Measurements from ENCODE around the gene TRPC4. TPM values are rescaled to one million over a fixed set of nuclear protein-coding genes. Genes with fewer than 3 reads are reported as not detected.

TRPC4 gene
- total and polyA plus RNA-seq, 8 donors = 0.23 to 12.3 (median 3.9) TPM; not detected in 1

DNA sequence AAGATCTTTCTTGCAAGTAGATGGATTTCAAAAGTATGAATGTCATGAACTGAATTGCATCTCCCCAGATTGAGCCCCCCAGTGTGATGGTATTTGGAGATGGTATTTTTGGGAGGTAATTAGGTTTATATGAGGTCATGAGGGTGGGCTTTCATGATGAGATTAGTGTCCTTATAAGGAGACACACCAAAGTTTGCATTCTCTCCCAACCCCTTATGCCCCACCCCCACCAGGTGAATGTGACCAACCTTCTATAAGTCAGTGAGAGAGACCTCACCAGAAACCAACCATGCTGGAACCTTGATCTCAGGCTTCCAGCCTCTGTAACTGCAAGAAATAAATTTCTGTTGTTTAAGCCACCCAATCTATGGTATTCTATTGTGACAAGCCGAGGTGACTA lies 199.7 kb downstream of the TRPC4 start:
- Histone ChIP-seq H3K27me3 (no peaks in the 10 kb centered on the region), H3K4me3 (no peak overlapping the region), H3K4me1 (no peaks in the 10 kb centered on the region), H3K9me3 (no peaks in the 10 kb centered on the region), H3K27ac (no peak overlapping the region), H3K36me3 (no peaks in the 10 kb centered on the region)
- no peak for DNase-seq
- TF ChIP-seq POLR2A (IDR thresholded peaks at IDR 0.05) (no peak), EP300 (IDR thresholded peaks at IDR 0.05) (no peak), POLR2AphosphoS5 (IDR thresholded peaks at IDR 0.05) (no peak)
- TF ChIP-seq, protein P1, sequence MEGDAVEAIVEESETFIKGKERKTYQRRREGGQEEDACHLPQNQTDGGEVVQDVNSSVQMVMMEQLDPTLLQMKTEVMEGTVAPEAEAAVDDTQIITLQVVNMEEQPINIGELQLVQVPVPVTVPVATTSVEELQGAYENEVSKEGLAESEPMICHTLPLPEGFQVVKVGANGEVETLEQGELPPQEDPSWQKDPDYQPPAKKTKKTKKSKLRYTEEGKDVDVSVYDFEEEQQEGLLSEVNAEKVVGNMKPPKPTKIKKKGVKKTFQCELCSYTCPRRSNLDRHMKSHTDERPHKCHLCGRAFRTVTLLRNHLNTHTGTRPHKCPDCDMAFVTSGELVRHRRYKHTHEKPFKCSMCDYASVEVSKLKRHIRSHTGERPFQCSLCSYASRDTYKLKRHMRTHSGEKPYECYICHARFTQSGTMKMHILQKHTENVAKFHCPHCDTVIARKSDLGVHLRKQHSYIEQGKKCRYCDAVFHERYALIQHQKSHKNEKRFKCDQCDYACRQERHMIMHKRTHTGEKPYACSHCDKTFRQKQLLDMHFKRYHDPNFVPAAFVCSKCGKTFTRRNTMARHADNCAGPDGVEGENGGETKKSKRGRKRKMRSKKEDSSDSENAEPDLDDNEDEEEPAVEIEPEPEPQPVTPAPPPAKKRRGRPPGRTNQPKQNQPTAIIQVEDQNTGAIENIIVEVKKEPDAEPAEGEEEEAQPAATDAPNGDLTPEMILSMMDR (IDR thresholded peaks at IDR 0.05) = no peak
- intact Hi-C loops (cut with DNase I; ENCODE audit: low total_unique reads) = no loop called here
- WGBS, 5 donors = 58 to 72% (median 68%) methylated on average over 1 of the region's 1 CpG

DNA sequence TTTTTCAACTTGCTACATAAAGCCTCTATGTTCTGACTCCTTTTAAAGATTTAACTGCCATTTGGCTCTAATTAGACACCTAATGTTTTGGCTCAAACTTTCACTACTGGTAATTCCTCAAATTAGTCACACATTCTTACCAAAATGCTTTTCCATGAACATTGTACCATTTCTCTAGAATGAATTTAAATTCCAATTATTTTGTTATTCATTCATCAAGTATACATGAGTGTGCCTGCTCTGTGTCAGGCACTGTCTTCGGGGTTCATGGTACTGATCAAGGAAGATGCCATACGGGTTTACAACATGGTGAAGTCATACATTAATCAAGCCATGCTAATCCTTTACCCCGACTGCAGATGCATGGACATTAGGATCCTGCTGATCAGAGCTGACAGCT lies 201.9 kb downstream of the TRPC4 start:
- Histone ChIP-seq H3K4me3 (no peak overlapping the region), H3K4me1 (no peaks in the 10 kb centered on the region), H3K9me3 (no peaks in the 10 kb centered on the region), H3K36me3 (no peaks in the 10 kb centered on the region), H3K27me3 (no peaks in the 10 kb centered on the region), H3K27ac (no peak overlapping the region)
- TF ChIP-seq EP300 (IDR thresholded peaks at IDR 0.05) = no peak
- TF ChIP-seq, protein P1 (IDR thresholded peaks at IDR 0.05) = no peak
- no peak for DNase-seq
- intact Hi-C loops (cut with DNase I; ENCODE audit: low total_unique reads) = no loop called here
- 48 to 80% (median 73%) methylated on average over 3 of the region's 3 CpGs for WGBS, 5 donors

DNA sequence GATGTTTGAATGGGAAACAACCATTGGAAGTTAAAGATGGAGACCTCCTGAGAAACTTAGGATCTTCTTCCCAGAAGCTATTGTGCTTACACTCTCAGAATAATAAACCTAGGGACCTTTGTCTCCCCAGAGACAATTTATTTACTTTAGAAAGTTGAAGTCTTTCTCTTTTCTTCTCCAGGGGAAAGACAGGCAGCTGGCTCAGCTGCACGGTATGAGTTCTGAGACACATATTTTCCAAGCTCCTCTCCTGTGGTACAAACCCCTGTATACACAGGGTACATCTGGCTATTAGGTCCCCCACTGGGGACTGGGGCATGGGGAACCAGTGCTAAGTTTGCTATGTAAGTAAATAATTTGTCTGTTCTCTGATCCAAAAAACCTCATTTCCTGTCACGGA lies 203.5 kb downstream of the TRPC4 start:
- Histone ChIP-seq H3K4me3 (no peak overlapping the region), H3K36me3 (no peaks in the 10 kb centered on the region), H3K9me3 (no peaks in the 10 kb centered on the region), H3K27ac (no peak overlapping the region), H3K4me1 (no peaks in the 10 kb centered on the region), H3K27me3 (no peaks in the 10 kb centered on the region)
- TF ChIP-seq, protein P1 (IDR thresholded peaks at IDR 0.05) = no peak
- TF ChIP-seq POLR2AphosphoS5 (IDR thresholded peaks at IDR 0.05) (no peak), POLR2A (IDR thresholded peaks at IDR 0.05) (no peak), EP300 (IDR thresholded peaks at IDR 0.05) (no peak)
- no peak for DNase-seq
- intact Hi-C loops (cut with DNase I; ENCODE audit: low total_unique reads) = no loop called here
- WGBS, 5 donors = 45 to 56% (median 53%) methylated on average over 2 of the region's 2 CpGs

DNA sequence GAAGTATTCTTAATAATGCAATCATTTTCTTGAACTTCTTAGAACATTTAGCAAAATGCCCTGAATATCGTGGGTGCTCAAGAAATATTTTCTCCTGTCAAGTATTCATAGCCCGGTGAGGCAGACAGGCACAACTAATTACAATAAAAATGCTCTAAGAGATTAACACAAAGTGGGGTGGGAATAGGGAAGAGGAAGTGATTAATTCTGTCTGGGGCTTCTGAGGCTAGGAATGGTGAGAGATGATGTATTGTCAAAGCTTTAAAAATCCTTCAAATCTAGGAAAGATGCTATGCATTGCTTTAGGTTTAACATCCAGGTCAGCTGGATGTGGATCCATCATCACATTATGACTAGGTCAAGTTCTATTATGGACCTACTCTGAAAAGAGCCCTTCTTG lies 204.2 kb downstream of the TRPC4 start:
- no peaks in the 10 kb centered on the region for H3K36me3 ChIP-seq
- no peak overlapping the region for H3K4me3 ChIP-seq
- no peaks in the 10 kb centered on the region for H3K9me3 ChIP-seq
- no peaks in the 10 kb centered on the region for H3K27me3 ChIP-seq
- DNase-seq = no peak
- H3K27ac ChIP-seq = no peak overlapping the region
- TF ChIP-seq POLR2A (IDR thresholded peaks at IDR 0.05) (no peak), POLR2AphosphoS5 (IDR thresholded peaks at IDR 0.05) (no peak), EP300 (IDR thresholded peaks at IDR 0.05) (no peak)
- TF ChIP-seq, protein P1 (IDR thresholded peaks at IDR 0.05) = no peak
- WGBS, 5 donors = 63 to 76% (median 68%) methylated on average over 2 of the region's 2 CpGs
- intact Hi-C loops (cut with DNase I; ENCODE audit: low total_unique reads) = no loop called here
- no peaks in the 10 kb centered on the region for H3K4me1 ChIP-seq
